ENCODE data around the gene UEVLD. TPM values are rescaled to one million over a fixed set of nuclear protein-coding genes. Genes with fewer than 3 reads are reported as not detected.

The UEVLD gene
- total and polyA plus RNA-seq, 2 experiments from 2014 or later, result 20.9 to 42.0 TPM

DNA sequence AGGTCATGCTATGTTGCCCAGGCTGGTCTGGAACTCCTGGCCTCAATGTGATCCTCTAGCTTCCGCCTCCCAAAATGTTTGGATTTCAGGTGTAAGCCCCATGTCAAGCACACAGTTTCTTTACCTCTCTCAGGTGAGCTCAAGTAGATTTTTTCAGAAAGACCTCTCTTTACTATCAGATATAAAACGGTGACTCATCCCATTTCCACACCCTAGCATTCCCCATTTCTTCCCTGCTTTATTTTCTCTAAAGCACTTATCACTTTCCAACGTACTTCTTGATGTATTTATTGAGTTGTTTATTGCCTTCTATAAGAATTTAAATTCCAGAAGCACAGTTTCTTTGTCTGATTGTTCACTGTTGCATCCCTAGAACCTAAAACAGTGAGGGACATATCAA, 65.5 kb downstream of the UEVLD start:
- H3K4me3 ChIP-seq, result no peak overlapping the region
- 95 to 97% methylated on average over 3 of the region's 3 CpGs for WGBS, 2 experiments (ENCODE audit: low coverage in 1 of 2, low lambda C conversion rate in 2 of 2, missing lambda C conversion rate in 2 of 2)

DNA sequence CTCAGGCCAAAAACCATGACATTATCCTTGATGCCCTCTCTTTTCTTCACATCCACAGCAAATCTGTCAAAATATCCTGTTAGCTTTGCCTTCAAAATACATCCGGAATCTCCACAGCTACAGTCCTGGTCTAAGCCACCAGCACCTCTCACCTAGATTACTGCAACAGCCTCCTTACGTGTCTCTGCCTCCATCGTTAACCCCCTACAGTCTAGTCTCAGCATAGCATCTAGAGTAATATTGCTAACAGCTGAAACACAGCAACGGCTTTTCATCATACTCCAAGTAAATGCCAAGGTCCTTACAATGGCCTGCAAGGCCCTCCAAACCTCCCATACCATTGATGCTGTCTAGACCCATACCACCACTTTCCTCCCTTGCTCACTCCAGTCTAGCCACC, 66.1 kb downstream of the UEVLD start:
- in situ Hi-C loops (cut with MboI), result no loop called here
- DNase-seq, result peak; percentile 30
- 66% methylated on average over 4 of the region's 4 CpGs for WGBS, 2 experiments (ENCODE audit: low coverage in 1 of 2, low lambda C conversion rate in 2 of 2, missing lambda C conversion rate in 2 of 2)

More for the DNA sequence above, 65.5 kb downstream of the UEVLD start:
- Histone ChIP-seq H3K27ac (no peak overlapping the region), H3K36me3 (ENCODE audit: low read depth) (0 out of 2 replicates have a peak, but pooled peaks cover 4% of the 10 kb centered on the region), H3K9me2 (ENCODE audit: insufficient read depth) (no peaks in the 10 kb centered on the region), H3K9ac (no peak overlapping the region), H3K27me3 (replicated peaks; ENCODE audit: insufficient read depth) (no peaks in the 10 kb centered on the region), H3K4me2 (ENCODE audit: unreplicated experiment) (no peak overlapping the region), H3K79me2 (ENCODE audit: insufficient read depth) (peaks cover 97% of the 10 kb centered on the region), H2AFZ (no peak overlapping the region), H4K20me1 (ENCODE audit: insufficient read depth) (no peaks in the 10 kb centered on the region), H3K4me1 (ENCODE audit: insufficient read depth) (peaks cover 11% of the 10 kb centered on the region), H3F3A (ENCODE audit: insufficient read depth) (peaks cover 12% of the 10 kb centered on the region), H3K9me3 (ENCODE audit: low read depth) (no peaks in the 10 kb centered on the region)
- in situ Hi-C loops (cut with MboI), result no loop called here
- TF ChIP-seq EZH2phosphoT487 (IDR thresholded peaks at IDR 0.05; ENCODE audit: insufficient read depth, low read depth), result no peak
- no peak for TF ChIP-seq EZH2 (IDR thresholded peaks at IDR 0.05; ENCODE audit: insufficient read depth, poor library complexity, severe bottlenecking)
- DNase-seq, result peak; percentile 14

GRCh38 chr11:18521122-18521521, 67.4 kb downstream of the UEVLD start:
- no peak overlapping the region for H2AFZ ChIP-seq
- H3K27me3 ChIP-seq (replicated peaks; ENCODE audit: insufficient read depth), result no peaks in the 10 kb centered on the region
- H3K27ac ChIP-seq, result no peak overlapping the region
- in situ Hi-C loops (cut with MboI), result no loop called here
- H4K20me1 ChIP-seq (ENCODE audit: insufficient read depth), result no peaks in the 10 kb centered on the region
- no peaks in the 10 kb centered on the region for H3F3A ChIP-seq (ENCODE audit: insufficient read depth)
- H3K36me3 ChIP-seq (ENCODE audit: low read depth), result peaks cover 5% of the 10 kb centered on the region; the same call in 1 of the 2 replicates
- H3K79me2 ChIP-seq (ENCODE audit: insufficient read depth), result peaks cover 99% of the 10 kb centered on the region
- no peak for DNase-seq
- no peak for TF ChIP-seq EZH2phosphoT487 (IDR thresholded peaks at IDR 0.05; ENCODE audit: insufficient read depth, low read depth)
- no peak for TF ChIP-seq EZH2 (IDR thresholded peaks at IDR 0.05; ENCODE audit: insufficient read depth, poor library complexity, severe bottlenecking)
- H3K4me3 ChIP-seq, result no peak overlapping the region
- peaks cover 5% of the 10 kb centered on the region; the same call in 1 of the 2 replicates for H3K4me1 ChIP-seq (ENCODE audit: insufficient read depth)
- no peak overlapping the region for H3K9ac ChIP-seq
- H3K9me2 ChIP-seq (ENCODE audit: insufficient read depth), result no peaks in the 10 kb centered on the region
- WGBS, 2 experiments (ENCODE audit: low coverage in 1 of 2, low lambda C conversion rate in 2 of 2, missing lambda C conversion rate in 2 of 2), result 81 to 83% methylated on average over 3 of the region's 3 CpGs
- no peaks in the 10 kb centered on the region for H3K9me3 ChIP-seq (ENCODE audit: low read depth)
- no peak overlapping the region for H3K4me2 ChIP-seq (ENCODE audit: unreplicated experiment)

More for the DNA sequence above, 66.1 kb downstream of the UEVLD start:
- Histone ChIP-seq H3K27ac (no peak overlapping the region), H3K9me3 (ENCODE audit: low read depth) (no peaks in the 10 kb centered on the region), H2AFZ (no peak overlapping the region), H3K36me3 (ENCODE audit: low read depth) (0 out of 2 replicates have a peak, but pooled peaks cover 4% of the 10 kb centered on the region), H3K79me2 (ENCODE audit: insufficient read depth) (peaks cover 98% of the 10 kb centered on the region), H3K4me3 (no peak overlapping the region), H3K4me1 (ENCODE audit: insufficient read depth) (peaks cover 5% of the 10 kb centered on the region; the same call in 1 of the 2 replicates), H3F3A (ENCODE audit: insufficient read depth) (peaks cover 5% of the 10 kb centered on the region), H4K20me1 (ENCODE audit: insufficient read depth) (no peaks in the 10 kb centered on the region), H3K9me2 (ENCODE audit: insufficient read depth) (no peaks in the 10 kb centered on the region), H3K27me3 (replicated peaks; ENCODE audit: insufficient read depth) (no peaks in the 10 kb centered on the region), H3K9ac (no peak overlapping the region), H3K4me2 (ENCODE audit: unreplicated experiment) (no peak overlapping the region)
- TF ChIP-seq EZH2 (IDR thresholded peaks at IDR 0.05; ENCODE audit: insufficient read depth, poor library complexity, severe bottlenecking) (no peak), EZH2phosphoT487 (IDR thresholded peaks at IDR 0.05; ENCODE audit: insufficient read depth, low read depth) (no peak)

DNA sequence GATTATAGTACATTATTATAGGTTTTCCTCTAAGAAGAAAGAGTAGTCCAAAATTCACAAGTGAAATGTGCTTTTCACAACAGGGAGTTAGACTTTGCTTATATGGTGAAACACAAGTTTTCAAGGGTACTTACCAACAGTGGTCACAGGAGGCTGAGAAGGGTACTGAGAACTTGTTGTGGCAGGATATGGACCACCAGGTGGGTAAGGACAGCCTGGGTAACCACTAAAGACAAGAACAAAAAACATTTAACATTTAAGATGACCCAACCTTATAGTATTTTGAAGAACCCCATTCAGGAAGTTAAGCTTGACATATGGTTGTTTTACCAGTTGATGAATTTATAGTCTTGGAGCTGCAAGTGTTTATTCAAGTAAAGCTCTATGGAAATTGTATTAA, 86.2 kb downstream of the UEVLD start:
- Histone ChIP-seq H3K79me2 (ENCODE audit: insufficient read depth) (peaks cover 5% of the 10 kb centered on the region; the same call in 1 of the 2 replicates), H3K9me3 (ENCODE audit: low read depth) (no peaks in the 10 kb centered on the region), H3K4me3 (no peak overlapping the region), H3K27me3 (replicated peaks; ENCODE audit: insufficient read depth) (no peaks in the 10 kb centered on the region), H3K36me3 (ENCODE audit: low read depth) (peaks cover 61% of the 10 kb centered on the region), H2AFZ (no peak overlapping the region), H3K4me2 (ENCODE audit: unreplicated experiment) (no peak overlapping the region), H3K4me1 (ENCODE audit: insufficient read depth) (no peaks in the 10 kb centered on the region), H3K9ac (no peak overlapping the region), H3K27ac (no peak overlapping the region), H3F3A (ENCODE audit: insufficient read depth) (no peaks in the 10 kb centered on the region), H3K9me2 (ENCODE audit: insufficient read depth) (no peaks in the 10 kb centered on the region), H4K20me1 (ENCODE audit: insufficient read depth) (no peaks in the 10 kb centered on the region; the same call in 1 of the 2 replicates)
- TF ChIP-seq EZH2 (IDR thresholded peaks at IDR 0.05; ENCODE audit: insufficient read depth, poor library complexity, severe bottlenecking), result no peak
- in situ Hi-C loops (cut with MboI), result no loop called here
- DNase-seq, result no peak

DNA sequence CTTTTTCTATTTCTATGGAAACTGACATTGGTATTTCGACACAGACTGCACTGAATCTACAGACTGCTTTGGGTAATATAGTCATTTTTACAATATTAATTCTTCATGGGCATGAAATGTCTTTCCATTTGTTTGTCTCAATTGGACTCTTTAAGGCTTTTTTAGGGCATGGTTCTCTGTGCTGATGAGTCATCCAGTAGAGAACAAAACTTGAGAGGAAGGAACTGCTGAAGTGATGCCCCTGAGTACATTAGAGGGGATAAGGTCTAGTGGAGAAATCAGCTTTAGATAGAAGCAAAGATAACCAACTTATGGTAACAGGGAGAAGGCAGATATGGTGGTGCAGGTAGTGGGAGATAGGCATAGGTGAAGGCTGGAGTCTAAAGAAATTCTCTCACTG, 86.9 kb downstream of the UEVLD start:
- Histone ChIP-seq H3F3A (ENCODE audit: insufficient read depth) (no peaks in the 10 kb centered on the region), H3K27me3 (replicated peaks; ENCODE audit: insufficient read depth) (no peaks in the 10 kb centered on the region), H3K4me1 (ENCODE audit: insufficient read depth) (no peaks in the 10 kb centered on the region), H3K27ac (no peak overlapping the region), H4K20me1 (ENCODE audit: insufficient read depth) (no peaks in the 10 kb centered on the region; the same call in 1 of the 2 replicates), H3K36me3 (ENCODE audit: low read depth) (peaks cover 62% of the 10 kb centered on the region), H3K79me2 (ENCODE audit: insufficient read depth) (peaks cover 5% of the 10 kb centered on the region; the same call in 1 of the 2 replicates), H3K9ac (no peak overlapping the region), H3K9me3 (ENCODE audit: low read depth) (no peaks in the 10 kb centered on the region), H2AFZ (no peak overlapping the region), H3K9me2 (ENCODE audit: insufficient read depth) (no peaks in the 10 kb centered on the region), H3K4me3 (no peak overlapping the region), H3K4me2 (ENCODE audit: unreplicated experiment) (no peak overlapping the region)
- TF ChIP-seq EZH2 (IDR thresholded peaks at IDR 0.05; ENCODE audit: insufficient read depth, poor library complexity, severe bottlenecking), result no peak
- TF ChIP-seq EZH2phosphoT487 (IDR thresholded peaks at IDR 0.05; ENCODE audit: insufficient read depth, low read depth), result no peak
- no peak for DNase-seq
- in situ Hi-C loops (cut with MboI), result no loop called here
- WGBS, 2 experiments (ENCODE audit: low coverage in 1 of 2, low lambda C conversion rate in 2 of 2, missing lambda C conversion rate in 2 of 2), result 95 to 96% methylated on average over 1 of the region's 1 CpG
